ENCODE measurements around the gene KRTAP5-8. TPM values are rescaled to one million over a fixed set of nuclear protein-coding genes. Genes with fewer than 3 reads are reported as not detected.

The KRTAP5-8 gene
- total RNA-seq, 3 donors from 2014 or later, result 0.32 TPM; not detected in 2

DNA sequence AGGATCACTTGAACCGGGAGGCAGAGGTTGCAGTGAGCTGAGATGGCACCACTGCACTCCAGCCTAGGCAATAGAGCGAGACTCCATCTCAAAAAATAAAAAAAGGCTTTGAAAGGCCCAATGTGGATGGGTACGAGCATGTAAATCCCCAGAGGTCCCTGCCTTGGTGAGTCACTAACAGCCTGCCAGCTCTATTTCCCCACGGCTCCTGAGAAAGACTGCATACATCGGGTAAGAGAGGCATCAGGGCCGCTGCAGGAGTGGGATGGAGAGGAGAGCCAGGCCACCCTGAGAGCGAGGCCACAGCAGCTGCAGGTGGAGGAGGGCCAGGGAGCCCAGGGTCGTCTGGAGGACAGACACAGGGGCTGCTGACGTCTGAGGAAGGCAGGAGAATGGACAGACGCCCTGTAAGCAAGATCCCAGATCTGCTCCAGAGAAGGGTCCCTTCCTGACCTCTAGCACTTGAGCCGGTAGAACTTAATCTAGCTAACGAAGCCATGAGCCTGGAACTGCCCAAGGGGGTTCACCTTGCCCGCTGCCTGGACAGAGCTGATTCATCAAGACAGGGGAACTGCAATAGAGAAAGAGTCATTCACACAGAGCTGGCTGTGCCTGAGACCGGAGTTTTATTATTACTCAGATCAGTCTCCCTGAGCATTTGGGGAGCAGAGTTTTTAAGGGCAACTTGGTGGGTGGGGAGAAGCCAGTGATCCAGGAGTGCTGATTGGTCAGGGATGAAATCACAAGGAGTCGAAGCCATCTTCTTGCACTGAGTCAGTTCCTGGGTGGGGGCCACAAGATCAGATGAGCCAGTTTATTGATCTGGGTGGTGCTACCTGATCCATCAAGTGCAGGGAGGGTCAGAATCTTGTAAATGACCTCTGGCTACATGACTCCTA, 5.3 kb downstream of the KRTAP5-8 start:
- no peaks in the 10 kb centered on the region for H3K36me3 ChIP-seq
- TF ChIP-seq, protein P1, sequence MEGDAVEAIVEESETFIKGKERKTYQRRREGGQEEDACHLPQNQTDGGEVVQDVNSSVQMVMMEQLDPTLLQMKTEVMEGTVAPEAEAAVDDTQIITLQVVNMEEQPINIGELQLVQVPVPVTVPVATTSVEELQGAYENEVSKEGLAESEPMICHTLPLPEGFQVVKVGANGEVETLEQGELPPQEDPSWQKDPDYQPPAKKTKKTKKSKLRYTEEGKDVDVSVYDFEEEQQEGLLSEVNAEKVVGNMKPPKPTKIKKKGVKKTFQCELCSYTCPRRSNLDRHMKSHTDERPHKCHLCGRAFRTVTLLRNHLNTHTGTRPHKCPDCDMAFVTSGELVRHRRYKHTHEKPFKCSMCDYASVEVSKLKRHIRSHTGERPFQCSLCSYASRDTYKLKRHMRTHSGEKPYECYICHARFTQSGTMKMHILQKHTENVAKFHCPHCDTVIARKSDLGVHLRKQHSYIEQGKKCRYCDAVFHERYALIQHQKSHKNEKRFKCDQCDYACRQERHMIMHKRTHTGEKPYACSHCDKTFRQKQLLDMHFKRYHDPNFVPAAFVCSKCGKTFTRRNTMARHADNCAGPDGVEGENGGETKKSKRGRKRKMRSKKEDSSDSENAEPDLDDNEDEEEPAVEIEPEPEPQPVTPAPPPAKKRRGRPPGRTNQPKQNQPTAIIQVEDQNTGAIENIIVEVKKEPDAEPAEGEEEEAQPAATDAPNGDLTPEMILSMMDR (IDR thresholded peaks at IDR 0.05), result no peak
- no peak for TF ChIP-seq POLR2AphosphoS5 (IDR thresholded peaks at IDR 0.05)
- no peak for TF ChIP-seq POLR2A (IDR thresholded peaks at IDR 0.05)
- intact Hi-C loops (cut with DNase I; ENCODE audit: low total_unique reads), result no loop called here
- no peak overlapping the region for H3K27ac ChIP-seq
- no peak overlapping the region for H3K4me3 ChIP-seq
- DNase-seq (ENCODE audit: low spot score in 2 of 2), result no peak
- no peaks in the 10 kb centered on the region for H3K4me1 ChIP-seq
- H3K27me3 ChIP-seq, result no peaks in the 10 kb centered on the region
- peaks cover 0 to 4% of the 10 kb centered on the region in 2 donors for H3K9me3 ChIP-seq

DNA sequence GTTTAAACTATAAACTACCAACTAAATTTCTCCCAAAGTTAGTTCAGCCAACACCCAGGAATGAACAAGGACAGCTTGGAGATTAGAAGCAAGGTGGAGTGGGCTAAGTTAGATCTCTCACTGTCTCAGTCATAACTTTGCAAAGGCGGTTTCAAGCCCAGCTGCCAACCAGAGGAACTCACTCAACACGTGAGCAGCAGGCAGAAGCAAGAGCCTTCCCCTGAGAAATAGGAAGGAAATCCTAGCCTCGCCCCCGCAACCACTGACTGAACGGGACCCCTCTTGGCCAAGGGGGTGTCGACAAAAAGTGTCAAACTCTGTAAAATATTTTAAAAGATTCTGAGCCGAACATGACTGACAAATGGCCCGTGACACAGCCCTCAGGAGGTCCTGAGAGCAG, 6.0 kb downstream of the KRTAP5-8 start:
- DNase-seq (ENCODE audit: low spot score in 2 of 2), result no peak
- Histone ChIP-seq H3K36me3 (no peaks in the 10 kb centered on the region), H3K4me3 (no peak overlapping the region), H3K27ac (no peak overlapping the region), H3K9me3 (peaks cover 0 to 4% of the 10 kb centered on the region in 2 donors), H3K4me1 (no peaks in the 10 kb centered on the region), H3K27me3 (no peaks in the 10 kb centered on the region)
- TF ChIP-seq, protein P1 (IDR thresholded peaks at IDR 0.05), result no peak
- TF ChIP-seq POLR2AphosphoS5 (IDR thresholded peaks at IDR 0.05) (no peak), POLR2A (IDR thresholded peaks at IDR 0.05) (no peak)
- intact Hi-C loops (cut with DNase I; ENCODE audit: low total_unique reads), result no loop called here

DNA sequence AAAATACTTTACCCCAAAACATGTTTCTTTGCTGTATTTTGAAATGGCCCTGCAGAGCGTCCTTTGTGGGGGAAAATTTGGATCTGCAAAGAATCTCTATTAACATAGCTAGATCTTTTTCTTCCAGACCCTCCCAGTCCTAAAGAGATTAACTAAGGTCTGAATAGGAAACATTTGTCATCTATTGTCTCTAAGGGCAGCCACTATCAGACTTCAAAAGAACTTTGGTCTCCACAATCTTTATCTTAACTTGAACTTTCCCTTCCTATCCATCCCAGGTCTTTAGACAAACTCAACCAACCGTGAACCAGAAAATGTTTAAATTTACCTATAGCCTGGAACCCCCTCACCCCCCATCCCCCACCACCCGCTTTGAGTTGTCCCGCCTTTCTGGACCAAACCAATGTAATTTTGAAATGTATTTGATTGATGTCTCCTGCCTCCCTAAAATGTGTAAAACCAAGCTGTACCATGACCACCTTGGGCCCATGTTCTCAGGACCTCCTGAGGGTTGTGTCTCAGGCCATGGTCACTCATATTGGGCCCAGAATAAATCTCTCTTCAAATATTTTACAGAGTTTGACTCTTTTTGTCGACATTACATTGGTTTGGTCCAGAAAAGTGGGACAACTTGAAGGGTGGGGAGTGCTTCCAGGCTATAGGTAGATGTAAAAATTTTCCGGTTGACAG, 6.8 kb downstream of the KRTAP5-8 start:
- Histone ChIP-seq H3K4me1 (no peaks in the 10 kb centered on the region), H3K4me3 (no peak overlapping the region), H3K27me3 (no peaks in the 10 kb centered on the region), H3K36me3 (no peaks in the 10 kb centered on the region), H3K9me3 (peaks cover 0 to 4% of the 10 kb centered on the region in 2 donors), H3K27ac (no peak overlapping the region)
- TF ChIP-seq, protein P1 (IDR thresholded peaks at IDR 0.05), result no peak
- TF ChIP-seq POLR2A (IDR thresholded peaks at IDR 0.05) (no peak), POLR2AphosphoS5 (IDR thresholded peaks at IDR 0.05) (no peak)
- intact Hi-C loops (cut with DNase I; ENCODE audit: low total_unique reads), result no loop called here
- DNase-seq (ENCODE audit: low spot score in 2 of 2), result no peak

DNA sequence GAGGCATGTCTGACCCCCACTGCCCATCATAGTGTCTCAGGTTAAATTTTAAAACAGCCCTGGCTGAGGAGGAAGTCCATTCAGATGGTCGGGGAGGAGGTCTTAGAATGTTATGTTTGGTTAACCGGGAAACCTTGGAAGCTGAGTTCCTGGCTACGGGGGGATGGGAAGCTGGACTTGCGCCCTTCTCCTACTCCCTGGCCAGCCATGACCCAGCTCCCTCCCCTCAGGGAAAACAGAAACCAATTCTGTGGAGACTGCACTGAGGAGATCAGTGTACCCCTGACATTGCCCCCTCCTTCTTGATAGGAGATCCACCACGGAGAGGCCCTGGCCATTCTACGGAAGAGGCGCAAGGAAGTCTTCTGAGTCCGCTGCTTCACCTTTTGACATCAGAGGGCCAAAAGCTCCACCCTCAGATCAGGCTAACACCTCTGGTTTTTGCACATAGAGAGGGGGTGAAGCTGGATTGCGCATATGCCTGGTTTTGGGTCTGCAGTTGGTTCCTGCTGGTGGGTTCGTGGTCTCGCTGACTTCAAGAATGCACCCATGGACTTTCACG, 7.7 kb downstream of the KRTAP5-8 start:
- TF ChIP-seq, protein P1 (IDR thresholded peaks at IDR 0.05), result no peak
- TF ChIP-seq POLR2AphosphoS5 (IDR thresholded peaks at IDR 0.05), result no peak
- TF ChIP-seq POLR2A (IDR thresholded peaks at IDR 0.05), result no peak
- H3K4me3 ChIP-seq, result no peak overlapping the region
- H3K27me3 ChIP-seq, result no peaks in the 10 kb centered on the region
- no peaks in the 10 kb centered on the region for H3K4me1 ChIP-seq
- no peaks in the 10 kb centered on the region for H3K36me3 ChIP-seq
- intact Hi-C loops (cut with DNase I; ENCODE audit: low total_unique reads), result no loop called here
- DNase-seq (ENCODE audit: low spot score in 2 of 2), result no peak
- H3K9me3 ChIP-seq, result peaks cover 0 to 4% of the 10 kb centered on the region in 2 donors
- H3K27ac ChIP-seq, result no peak overlapping the region
